HG03159 (cell line): ENCODE results near the gene MLPH.

Experiments
- ATAC-seq: cut with Tn5 transposase; IDR thresholded peaks from one replicate; pipeline ENCODE4 v1.9.1; 2021; ENCODE audit warnings: mild to moderate bottlenecking, moderate library complexity; ENCODE audit not compliant: unreplicated experiment

MLPH gene

DNA sequence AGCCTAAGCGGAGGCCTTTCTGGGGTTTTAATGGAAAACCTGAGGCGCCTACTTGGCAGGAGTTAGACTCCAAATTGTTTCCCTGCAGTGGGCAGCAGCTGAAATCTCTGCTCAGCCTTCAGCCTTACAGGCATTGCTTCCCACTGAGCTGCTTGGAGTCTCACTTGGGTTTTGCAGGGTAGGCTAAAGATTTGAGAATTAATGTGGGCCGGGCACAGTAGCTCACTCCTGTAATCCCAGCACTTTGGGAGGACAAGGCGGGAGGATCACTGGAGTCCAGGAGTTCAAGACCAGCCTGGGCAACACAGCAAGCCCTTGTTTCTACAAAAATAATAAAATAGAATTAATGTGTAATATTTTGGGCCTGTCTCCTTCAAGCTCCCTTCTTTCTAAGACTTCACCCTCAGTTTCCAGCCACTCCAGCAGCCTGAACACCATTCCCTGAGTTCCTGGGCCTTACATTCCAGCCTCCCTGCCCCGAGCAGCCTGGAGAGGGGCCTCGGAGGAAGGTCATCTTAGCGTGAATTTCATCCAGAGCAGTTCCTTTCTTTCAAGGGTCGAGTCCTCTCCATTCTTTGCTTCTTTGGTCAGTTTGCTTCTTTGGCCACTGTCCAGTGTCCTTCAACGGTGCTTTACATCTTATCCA lies 112.5 kb downstream of the MLPH start:
- no peak for ATAC-seq

DNA sequence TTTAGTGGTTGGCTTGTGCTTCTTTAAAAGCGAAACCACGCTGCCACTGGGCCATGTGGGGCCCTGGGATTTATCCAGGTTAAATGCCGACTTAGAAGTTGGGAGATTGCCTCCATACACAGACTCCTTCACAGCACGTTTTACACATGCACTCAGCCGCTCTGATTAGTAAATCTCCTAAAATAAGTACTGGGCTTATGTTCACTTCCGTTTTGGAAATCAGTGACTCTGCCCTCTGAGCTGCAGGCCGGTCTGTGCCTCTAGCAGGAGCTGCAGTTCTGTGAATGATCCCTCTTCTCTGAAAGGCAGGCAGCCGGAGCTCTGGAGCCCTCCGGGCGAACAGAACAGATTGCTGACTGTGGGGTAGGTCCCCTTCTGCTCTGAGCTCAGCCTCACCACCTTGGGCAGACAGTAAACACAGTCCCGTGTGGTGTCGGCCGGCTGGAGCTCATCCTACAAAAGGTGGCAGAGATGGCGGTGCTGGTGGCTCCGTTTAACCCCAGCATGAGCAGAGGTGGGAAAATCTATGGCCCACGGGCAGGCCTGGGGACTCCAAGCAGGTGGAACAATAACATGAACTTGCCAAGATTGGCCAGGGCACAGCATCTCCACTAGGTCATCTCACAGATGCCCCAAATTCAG lies 113.3 kb downstream of the MLPH start:
- ATAC-seq = no peak

DNA sequence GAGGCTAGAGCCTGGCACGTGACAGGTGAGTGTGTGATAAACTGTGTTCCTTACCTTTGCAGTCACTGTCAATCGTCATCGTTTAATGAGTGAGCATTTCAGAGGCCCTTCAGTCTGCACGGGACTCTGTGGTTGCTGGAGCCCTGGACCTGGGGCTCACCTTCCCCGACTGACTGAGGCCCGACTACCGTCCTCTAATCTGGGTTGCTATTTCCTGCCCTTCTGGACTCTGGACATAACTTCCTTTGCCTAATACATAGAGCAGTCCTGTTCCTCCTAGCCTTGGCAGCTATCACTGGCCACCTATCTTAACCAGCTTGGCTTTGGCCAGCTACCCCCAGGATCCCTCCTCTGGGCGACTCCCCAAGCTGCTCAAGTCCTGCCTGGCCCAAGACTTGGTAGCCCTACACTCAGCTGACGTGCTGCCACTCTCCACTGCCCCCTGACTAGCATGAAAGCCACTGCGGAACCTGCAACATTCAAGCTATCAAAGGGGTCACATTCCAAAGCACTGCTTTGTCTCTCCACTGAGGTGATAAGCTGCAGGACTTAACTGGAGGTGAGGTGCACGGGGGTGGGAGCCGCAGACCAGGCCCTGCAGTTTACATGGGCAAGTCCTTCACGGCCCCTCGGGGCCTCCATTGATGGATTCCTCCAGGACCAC lies 114.5 kb downstream of the MLPH start:
- ATAC-seq = no peak

DNA sequence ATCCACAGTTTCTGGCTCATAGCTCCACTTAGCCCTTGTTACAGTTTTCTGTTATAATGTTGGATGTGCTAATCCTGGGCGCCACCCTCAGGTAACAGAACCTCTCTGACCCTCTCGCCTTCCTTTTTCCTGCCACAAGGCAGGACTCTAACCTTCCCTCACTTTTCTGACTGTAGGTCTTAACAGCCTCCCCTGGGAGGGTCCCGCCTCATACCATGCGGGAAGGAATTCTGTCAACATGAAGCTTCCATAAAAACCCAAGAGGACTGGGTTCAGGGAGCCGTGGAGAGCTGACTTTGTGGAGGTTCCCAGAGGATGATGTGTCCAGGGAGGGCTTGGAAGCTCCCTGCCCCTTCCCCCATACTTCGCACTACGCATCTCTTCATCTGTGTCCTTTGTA lies 115.4 kb downstream of the MLPH start:
- no peak for ATAC-seq

DNA sequence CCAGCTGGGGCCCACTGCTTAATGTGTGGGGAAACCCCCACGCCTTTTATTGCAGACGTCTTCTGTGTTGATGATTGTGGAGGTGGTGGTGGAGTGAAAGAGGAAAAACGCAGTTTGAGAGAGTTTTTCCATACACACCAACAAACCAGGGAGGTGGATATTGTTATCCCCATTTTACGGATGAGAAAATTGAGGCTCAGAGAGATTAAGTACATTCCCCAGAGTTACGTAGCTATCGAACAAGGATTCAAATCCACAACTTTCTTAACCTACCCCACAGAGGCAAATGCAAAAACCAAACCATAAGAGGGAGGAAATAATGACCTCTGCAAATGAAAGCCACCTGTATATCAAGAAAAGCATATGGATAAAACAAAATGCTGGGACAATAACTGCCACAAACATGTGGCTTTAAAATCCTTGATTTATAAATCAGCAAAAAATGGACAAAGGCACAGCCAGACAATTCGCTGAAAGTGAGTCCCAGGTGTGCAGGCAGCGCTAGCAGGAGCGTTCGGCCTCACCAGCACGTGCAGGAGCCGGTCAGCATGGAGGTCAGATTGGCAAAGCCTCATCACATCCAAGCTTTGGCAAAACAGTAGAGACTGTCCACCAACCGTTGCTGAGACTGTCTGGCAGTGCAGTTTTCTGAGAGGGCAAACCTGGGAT lies 116.1 kb downstream of the MLPH start:
- ATAC-seq = no peak

DNA sequence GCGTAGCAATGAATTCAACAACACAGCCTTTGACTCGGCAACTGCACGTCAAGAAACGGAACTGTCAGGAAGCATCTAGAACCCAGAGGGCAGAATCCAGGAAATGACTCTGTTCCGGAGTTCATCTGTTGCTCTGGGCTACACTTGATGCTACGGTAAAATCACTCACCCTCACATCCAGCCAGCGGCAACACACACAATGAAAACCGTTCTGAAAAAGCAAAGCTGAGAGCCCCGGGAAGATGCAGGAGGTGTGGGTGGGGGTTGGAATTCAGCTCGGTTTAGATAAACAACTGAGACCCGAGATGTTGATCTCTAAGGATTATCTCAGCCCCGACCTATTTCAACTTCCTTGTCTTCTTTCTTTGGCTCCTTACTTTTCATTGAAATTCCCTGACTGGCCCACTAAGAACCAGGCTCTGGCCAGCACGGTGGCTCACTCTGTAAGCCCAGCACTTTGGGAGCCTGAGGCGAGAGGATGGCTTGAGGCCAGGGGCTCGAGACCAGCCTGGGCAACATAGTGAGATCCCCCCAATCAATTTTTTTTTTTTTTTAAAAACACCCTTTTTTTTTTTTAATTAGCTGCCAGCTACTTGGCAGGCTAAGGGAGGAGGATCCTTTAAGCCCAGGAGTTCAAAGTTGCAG lies 116.8 kb downstream of the MLPH start:
- no peak for ATAC-seq

DNA sequence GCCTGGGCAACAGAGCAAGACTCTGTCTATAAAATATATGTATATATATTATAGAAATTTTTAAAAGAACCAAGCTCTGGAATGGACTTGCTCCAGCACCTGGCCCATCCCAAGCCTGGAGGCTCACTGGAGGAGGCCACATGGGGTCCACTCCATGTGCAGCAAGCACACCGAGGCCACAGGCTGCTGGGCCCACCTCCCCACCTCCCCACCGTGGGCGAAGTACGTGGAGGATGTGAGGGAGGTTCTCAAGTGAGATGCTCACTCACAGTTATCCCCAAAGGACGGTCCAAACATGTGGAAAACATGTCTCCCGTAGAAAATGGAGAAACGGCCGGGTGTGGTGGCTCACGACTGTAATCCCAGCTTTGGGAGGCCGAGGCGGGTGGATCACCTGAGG lies 117.3 kb downstream of the MLPH start:
- no peak for ATAC-seq
